Kidney capillary endothelial cell (primary cell): Measurements from ENCODE around the gene PECR.
"Not testable (repeated sequence)": the region's sequence is repeated elsewhere in the genome, so short reads cannot be mapped to it uniquely, and the experiment has no call there.

Source experiments
- DNase-seq: peaks from one replicate; pipeline ENCODE4 v3.0.0-alpha.2; 2018; ENCODE audit warnings: low spot score

PECR gene

DNA sequence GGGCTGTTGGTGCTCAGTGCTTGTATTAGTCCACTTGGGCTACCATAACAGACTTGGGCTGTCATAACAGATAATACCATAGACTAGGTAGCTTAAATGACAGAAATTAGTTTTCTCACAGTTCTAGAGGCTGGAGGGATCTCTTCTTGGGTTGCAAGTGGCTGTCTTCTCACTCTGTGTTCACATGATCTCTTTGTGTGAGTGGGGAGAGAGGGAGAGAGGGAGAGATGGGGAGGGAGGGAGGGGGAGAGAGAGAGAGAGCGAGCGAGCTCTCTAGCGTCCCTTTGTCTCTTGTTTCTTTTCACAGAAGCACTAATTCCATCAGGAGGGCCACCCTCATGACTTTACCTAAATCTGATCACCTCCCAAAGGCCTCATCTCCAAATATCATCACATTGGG is 23.1 kb upstream of the PECR start:
- no peak for DNase-seq

DNA sequence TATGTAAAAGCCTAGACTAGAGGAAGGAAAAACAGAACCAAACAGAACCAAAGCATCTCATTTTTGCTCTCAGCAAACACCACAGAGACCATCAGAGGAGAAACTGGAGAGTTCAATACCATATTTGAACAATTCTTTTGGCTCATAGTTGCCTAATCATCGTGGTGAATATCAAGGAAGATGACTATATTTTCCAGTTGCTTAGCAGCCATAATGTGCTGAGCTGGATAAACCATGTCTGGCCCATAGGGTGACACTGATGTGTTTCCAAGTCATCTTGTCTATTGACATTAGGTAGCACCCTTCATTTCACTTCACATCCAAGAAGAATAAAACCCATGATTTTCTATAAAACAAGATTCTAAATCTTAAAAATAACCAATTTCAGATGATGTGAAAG is 21.6 kb upstream of the PECR start:
- DNase-seq = no peak

DNA sequence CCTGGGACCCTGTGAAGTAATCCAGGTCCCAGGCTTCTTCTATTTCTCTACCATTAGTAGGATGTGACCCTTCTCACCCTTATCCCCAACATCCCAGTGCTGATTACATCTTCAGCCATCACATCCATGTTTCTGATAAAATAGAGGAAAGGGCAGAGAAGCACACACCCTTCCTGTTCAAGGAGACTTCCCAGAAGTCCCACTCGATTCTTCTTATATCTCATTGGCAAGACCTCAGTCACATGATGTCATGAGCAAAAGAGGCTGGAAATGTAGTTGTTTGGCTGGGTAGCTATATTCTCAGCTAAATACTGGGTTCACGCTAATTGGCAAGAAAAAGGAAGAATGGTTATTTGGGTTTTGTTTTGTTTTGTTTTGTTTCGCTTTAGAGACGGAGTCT is 19.5 kb upstream of the PECR start:
- no peak for DNase-seq

DNA sequence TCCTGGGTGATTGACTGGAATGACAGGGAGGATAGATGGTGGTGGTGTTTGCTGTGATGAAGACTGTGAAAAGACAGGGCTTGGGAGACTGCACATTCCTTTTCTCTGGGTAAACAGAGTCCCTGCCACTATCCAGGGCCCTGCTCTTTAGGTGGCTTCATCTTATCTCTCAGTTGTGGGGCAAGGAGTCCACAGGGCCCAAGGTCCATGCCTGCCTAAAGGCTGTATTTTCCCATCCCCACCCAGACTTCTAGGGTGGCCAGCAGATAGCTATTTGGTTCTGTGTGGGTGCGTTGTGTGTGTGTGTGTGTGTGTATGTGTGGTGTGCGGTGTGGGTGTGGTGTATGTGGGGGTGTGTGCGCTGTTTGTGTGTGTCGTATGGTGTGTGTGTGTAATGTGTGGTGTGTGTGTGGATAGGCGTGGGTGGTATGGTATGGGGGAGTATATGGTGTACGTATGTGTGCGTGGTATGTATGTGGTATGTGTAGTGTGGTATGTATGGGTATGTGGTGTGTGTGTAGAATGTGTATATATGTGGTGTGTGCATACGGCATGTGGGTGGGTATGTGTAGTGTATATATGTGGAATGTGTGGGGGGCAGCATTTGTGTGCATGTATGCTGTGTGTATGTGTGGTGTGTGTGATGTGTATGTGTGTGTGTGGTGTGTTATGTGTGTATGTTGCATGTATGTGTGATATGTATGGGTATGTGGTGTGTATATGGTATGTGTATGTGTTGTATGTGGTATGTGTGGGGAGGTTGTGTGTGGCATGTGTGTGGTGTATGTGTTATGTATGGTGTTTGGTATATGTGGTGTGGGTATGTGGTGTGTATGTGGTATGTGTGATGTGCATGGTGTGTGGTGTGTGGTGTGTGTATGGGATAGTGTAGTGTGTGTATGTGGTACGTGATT is 17.1 kb upstream of the PECR start:
- no peak for DNase-seq

DNA sequence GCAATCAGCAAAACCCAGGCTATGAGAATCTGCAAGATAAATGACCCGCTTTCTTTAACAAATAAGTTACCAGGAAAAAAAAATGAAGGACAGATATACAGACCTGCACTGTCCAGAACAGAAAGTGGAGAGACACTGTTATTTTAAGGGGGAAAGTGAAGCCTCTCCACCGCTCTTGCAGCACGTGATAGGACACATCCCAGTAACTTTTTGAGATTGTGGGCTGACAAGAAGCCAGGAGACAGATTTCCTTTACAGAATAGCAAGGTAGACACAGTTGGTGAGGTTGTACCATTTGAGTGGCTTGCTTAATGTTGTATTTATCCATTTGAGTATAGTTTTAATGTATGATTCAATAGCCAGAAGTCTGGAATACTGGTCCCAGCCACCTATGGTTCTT is 13.1 kb upstream of the PECR start:
- no peak for DNase-seq

DNA sequence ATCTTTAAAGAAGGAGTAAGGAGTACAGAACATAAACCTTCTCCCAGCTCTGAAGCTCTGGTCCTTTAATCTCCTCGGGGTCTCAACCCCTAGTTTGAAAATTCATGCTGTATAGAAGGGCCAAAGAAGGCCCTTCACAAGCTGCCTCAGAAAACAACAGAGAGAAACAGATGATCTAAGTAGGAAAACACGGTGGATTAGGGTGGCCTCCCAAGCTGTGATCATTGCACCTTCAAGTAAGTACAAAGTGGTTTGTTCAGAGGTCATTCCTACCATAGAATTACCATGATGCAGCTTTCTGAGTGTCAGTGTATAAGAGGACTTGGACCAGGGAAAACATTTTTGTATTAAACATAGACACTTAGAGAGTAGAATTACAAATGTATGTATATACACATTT is 11.0 kb upstream of the PECR start:
- no peak for DNase-seq

DNA sequence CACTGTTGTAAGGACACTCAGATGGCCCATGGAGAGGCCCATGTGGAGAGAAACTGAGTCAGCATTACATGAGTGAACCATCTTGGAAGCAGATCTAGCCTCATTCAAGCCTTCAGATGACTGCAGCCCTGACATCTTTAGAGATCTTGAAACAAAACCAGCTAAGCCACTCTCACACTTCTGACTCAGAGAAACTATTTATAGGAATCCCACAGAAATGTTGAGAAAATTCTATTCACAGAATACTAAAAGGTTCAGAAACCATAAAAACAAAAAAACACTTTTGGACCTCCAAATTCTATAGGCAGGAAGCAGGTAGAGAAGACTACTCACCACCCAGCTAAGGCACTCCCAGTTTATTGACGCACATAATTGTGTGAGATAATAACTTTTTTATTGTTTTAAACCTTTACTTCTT is 8.8 kb upstream of the PECR start:
- no peak for DNase-seq

DNA sequence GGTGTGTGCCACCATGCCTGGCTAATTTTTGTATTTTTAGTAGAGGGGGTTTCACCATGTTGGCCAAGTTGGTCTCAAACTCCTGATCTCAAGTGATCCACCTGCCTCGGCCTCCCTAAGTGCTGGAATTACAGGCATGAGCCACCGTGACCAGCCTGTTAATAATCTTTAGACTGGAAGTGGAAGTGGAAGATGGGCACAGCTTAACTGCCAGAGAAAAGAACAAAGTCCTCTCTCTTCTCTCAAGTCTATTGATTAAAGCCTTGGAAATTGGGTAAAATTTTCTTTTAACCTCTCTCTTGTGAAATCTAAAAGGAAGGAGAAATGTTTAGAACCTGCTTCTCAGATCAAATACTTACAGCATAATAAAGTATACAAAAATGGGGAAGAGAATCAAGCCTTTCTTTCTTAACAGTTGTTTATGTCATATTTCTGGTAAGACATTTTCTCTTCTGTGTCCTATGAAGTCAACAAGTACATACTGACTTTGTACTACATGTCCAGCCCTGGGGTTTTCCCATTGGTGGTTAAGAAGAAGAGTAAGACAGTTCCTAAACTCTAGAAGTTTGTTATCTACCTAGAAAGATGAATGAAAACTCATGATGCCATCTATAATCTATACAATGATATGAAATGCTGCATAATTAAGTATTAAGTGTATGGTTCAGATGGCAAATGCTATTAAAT is 4.7 kb upstream of the PECR start:
- no peak for DNase-seq

DNA sequence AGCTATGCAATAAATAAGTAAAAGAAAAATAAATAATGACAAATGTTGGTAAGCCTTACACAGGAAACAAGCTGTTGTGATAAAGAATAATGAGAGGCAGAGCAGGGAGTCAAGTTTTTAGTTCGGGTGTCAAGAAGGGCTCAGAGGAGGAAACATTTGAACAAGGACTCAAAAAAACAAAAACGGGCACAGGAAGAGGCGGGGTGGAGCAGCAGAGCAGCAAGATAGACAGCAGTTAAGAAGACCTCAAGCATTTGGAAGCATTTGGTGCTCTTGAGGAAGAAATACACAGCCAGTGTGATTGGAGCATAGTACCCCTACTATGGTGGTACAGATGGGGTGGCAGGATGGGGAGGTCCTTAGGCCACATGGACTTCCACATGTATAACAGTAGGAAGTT is 2.9 kb upstream of the PECR start:
- no peak for DNase-seq

DNA sequence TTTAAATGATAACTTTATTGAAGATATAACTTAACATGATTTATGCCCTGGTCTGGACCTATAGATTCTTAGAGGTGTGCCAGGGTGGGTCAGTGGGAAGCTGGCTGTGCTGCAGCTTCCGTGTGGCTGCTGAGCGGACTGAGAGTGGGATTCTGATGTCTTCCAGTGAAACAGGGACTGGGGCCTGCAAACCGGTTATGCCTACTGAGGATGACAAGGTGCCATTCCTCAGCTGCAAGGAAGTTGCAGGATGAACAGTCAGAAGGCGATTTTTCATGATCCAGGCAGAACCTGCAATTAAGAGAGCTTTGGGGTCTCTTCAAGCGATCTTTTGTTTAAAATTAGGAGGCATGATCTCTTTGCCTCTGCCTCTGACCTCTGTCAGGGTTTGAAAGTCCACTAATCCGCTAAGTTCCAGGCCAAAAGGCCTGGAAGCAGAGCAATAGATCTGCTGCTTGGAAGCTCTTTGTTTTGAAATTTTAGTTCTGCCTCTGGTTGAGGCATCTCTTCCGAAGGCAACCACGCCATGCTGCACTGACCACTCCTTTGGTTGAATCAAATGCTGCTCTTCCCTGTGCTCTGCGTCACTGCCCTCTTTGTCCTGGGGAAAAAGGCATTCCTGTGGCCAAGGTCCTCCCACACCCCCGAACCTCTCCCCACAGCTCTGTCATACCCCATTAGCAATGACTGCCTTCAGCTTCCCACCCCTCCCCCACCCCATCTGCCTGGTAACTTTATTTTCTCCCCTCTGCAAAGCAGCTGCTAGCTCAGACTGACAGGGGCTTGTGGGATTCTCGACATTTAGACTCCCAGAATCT is 2.1 kb upstream of the PECR start:
- no peak for DNase-seq

DNA sequence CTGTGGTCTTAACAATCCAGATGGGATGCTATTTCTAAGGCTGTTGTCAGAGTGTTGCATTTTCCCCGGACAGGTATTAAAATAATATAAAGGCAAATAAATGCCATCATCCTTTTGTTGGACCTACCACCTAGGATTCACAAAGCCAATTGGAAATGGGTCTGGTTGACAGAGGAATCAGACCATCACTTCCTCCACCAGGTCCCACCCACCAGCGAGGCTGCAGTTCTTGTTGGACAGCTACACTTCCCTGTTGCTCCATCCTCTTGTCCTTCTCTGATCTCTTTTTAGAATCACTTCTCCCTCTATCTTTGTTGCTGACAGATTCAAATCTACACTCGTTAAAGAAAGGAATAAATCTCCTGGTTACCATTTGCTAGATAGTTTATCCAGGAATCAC is 1.2 kb upstream of the PECR start:
- DNase-seq = no peak

DNA sequence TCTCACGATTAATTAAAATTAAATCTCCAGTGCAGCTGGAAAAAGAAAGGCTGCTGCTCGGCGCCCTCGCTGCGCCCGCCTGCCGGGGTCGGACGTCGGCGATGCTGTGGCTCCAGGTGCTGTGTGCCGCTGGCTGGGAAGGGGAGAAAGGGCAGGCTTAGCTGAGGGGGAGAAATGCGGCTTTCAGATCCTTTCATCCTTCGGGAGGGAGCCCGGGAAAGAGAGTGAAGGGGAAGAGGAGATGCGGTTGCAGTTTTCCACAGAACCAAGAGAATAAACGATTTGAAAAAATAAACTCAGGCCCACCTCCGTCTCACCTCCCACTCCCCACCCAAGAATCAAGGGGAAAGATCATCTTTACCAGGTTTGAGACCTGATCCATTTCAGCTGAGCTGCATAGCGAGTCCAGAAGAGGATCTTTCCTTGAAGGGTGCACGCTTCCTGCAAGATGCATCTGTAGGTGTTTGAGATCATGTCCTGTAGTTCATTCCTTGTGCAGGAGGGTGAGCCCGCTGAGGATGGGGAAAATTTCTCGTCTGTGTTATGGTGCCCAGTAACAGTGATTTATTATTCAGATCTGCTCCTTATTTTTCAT is 605 bp upstream of the PECR start:
- DNase-seq = no peak

DNA sequence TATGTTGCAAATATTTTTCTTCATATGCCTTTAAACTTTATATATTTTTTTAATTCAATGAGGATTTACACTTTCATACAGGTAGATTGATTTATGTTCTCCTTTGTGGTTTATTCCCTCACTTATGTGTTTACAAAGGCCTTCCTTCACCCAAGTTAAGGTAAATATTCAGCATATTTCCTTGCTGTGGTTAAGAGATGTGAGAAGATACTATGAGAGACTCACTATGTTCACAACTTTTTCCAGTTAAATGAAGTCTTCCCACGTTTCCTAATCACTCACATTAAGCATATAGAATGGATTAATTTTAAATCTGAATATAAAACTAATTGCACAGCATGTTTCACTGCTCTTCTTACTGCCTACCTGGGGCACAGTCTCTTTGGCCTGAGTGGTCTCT is 597 bp downstream of the PECR start:
- no peak for DNase-seq

DNA sequence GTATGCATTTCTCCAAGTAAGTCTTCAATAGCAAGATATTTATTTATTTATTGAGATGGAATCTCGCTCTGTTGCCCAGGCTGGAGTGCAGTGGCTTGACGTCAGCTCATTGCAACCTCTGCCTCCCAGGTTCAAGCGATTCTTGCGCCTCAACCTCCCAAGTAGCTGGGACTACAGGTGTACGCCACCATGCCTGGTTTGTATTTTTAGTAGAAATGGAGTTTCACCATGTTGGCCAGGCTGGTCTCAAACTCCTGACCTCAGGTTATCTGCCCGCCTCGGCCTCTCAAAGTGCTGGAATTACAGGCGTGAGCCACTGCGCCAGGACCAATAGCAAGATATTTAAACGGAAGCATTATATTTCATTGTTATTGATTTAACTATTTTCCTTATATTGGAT is 1.6 kb downstream of the PECR start:
- DNase-seq = not testable (repeated sequence)

DNA sequence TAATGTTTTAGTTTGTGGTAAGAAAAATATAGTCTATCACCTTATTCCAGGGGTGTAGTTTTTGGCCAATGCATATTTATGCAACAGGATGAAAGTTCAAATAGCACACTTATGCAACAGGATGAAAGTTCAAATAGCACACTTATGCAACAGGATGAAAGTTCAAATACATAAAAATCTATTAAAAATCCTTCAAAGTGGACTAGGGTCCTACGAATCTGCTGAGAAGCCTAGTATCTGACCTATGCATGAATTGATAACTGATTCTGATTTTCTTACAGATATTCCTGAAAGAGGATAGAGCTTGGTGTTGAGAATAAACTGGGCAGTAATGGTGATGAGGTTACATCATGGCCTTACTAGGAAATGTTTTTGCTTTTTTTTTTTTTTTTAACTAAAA is 2.8 kb downstream of the PECR start:
- DNase-seq = no peak

DNA sequence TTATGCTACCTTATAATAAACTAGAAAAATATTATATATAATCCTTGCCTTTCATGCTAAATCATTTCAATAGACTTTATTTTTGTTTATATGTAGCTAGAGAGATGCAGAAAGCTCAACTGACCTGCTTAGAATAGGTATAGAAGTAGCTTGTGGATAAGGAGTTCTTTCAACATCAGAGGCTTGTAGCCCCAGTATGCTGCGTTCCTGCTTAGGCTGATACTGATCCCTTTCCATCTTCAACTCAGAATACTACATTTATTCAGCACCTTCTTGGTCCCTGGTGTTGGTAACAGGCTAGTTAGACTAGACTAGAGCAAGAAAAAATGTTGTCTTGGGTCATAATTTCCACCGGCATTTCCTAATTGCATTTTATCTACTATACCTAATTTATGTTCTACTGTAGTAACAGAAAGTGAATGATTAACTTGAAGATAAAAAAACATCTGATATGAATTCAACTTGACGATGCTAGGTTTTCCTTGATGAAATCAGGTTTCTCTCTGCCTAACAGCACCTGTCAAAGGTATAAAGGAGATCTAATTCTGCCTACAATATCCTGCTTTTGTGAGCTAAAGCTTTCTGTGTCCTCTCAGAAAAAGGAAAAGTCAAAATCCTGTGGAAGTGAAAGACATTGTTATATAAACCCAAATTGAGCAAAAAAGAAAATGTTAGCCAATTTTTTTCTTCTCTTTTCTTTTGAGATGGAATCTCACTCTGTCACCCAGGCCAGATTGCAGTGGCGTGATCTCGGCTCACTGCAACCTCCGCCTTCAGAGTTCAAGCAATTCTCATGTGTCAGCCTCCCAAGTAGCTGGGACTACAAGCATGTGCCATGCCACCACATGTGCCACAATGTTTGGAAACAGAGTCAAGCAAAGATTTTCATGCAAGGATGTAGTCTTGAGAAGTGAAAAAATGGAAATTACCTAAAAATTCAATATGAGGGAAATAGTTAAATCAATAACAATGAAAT is 5.8 kb downstream of the PECR start:
- no peak for DNase-seq

DNA sequence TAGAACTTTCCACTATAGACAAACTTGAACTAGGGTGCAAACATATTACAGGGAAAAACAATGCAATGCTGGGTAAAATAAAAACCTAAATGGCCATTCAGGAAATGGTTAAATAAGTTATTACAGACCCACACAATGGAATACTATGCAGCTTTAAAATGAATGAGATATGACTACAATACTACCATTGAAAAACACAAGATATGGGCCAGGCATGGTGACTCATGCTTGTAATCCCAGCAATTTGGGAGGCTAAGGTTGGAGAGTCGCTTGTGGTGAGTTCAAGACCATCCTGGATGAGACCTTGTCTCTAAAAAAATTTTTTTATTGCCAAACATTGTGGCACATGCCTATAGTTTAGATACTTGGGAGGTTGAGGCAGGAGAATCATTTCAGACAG is 6.8 kb downstream of the PECR start:
- no peak for DNase-seq

DNA sequence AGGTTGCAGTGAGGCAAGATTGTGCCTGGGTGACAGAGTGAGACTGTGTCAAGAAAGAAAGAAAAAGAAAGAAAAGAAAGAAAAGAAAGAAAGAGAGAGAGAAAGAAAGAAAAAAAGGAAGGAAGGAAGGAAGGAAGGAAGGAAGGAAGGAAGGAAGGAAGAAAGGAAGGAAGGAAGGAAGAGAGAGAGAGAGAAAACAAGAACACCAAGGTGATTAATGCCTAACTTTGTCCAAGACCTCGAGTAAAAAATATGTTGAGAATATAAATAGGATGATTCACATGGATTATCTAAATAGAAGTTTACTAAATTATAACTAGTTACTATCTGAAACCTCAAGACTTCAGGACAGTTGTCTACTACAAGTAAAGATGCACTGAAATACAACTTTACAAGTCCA is 7.2 kb downstream of the PECR start:
- DNase-seq = no peak

DNA sequence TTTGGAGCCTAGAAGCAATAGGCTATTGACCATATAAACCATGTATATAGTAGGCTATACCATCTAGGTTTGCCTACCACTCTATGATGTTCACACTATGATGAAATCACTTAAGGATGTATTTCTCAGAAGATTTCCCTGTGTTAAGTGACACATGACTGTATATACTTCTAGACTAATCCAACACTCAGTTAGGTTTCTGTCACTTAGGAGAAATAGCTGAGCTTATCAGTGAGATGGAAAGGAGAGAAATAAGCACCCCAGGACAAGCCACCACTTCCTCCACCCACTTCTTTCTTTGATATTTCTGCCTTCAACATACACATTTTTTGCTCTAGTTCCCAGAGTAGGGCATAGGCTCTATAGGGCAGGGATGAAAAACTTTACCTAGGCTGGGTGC is 7.8 kb downstream of the PECR start:
- no peak for DNase-seq

DNA sequence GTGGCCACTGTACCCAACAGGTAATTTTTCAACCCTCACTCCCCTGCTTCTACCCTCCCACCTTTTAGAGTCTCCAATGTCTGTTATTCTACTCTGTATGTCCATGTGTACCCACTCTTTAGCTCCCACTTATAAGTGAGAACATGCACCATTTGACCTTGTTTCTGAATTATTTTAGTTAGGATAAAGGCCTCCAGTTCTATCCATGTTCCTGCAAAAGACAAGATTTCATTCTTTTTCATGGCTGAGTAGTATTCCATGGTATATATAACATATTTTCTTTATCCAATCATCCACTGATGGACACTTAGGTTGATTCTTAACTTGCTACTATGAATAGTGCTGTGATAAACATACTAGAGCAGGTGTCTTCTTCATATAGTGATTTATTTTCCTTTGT is 9.1 kb downstream of the PECR start:
- no peak for DNase-seq
